PC-9 (cell line): ENCODE measurements around the gene ZMAT5. TPM values are rescaled to one million over a fixed set of nuclear protein-coding genes. Genes with fewer than 3 reads are reported as not detected.

Source experiments
- BruUV-seq: library from RNA; stranded (reverse); fragments of 400-500 nt; replicated peaks from 2 replicates; lab custom pipeline; 2021; lab: Mats Ljungman, UMichigan
- CTCF ChIA-PET: fragments of 300-600 bp; sonication (Branson Sonifier 250); formaldehyde crosslinking; loops from one replicate; lab custom pipeline; 2022; ENCODE audit warnings: antibody characterized with exemption; lab: Charles Lee
- POLR2A ChIA-PET: fragments of 300-600 bp; sonication (Branson Sonifier 250); formaldehyde crosslinking; loops from one replicate; lab custom pipeline; 2022; ENCODE audit warnings: antibody characterized with exemption; ENCODE audit not compliant: unreplicated experiment; lab: Charles Lee
- DNase-seq, 2 experiments: peaks; one replicate each; pipeline versions ENCODE4 v3.0.0 to v3.0.0-alpha.2; 2015 to 2022; ENCODE audit warnings: mixed read lengths in 1 of 2
- H2AFZ ChIP-seq: fragments of 200-600 bp; sonication (generic); 2 replicates; pipeline ENCODE4 v1.8.1; 2017; ENCODE audit warnings: antibody characterized with exemption
- H3F3A ChIP-seq: fragments of 200-600 bp; sonication (generic); 2 replicates; pipeline ENCODE4 v1.8.1; 2017; ENCODE audit warnings: antibody characterized with exemption, mild to moderate bottlenecking, low read depth; ENCODE audit not compliant: insufficient read depth
- H3K27ac ChIP-seq: fragments of 200-600 bp; sonication (generic); 2 replicates; pipeline ENCODE4 v1.6.1; 2016; ENCODE audit warnings: mixed run types
- H3K27me3 ChIP-seq: fragments of 200-600 bp; sonication (generic); 2 replicates; pipeline ENCODE4 v1.6.1; 2016; ENCODE audit warnings: low read depth, mixed run types; ENCODE audit not compliant: insufficient read depth
- H3K36me3 ChIP-seq: fragments of 200-600 bp; sonication (generic); 2 replicates; pipeline ENCODE4 v1.6.1; 2016; ENCODE audit warnings: low read depth, mixed run types
- H3K4me1 ChIP-seq: fragments of 200-600 bp; sonication (generic); replicated peaks from 2 replicates; pipeline ENCODE4 v1.6.1; 2016; ENCODE audit warnings: mixed run types; ENCODE audit not compliant: insufficient read depth
- H3K4me2 ChIP-seq: fragments of 200-600 bp; sonication (generic); 2 replicates; pipeline ENCODE4 v1.6.1; 2017; ENCODE audit warnings: mixed run types
- H3K4me3 ChIP-seq: fragments of 200-600 bp; sonication (generic); 2 replicates; pipeline ENCODE4 v1.6.1; 2016; ENCODE audit warnings: mixed run types
- H3K79me2 ChIP-seq: fragments of 200-600 bp; sonication (generic); 2 replicates; pipeline ENCODE4 v1.6.1; 2017; ENCODE audit warnings: low read depth, mixed run types
- H3K9me2 ChIP-seq: fragments of 200-600 bp; sonication (generic); 2 replicates; pipeline ENCODE4 v1.8.1; 2017; ENCODE audit warnings: mild to moderate bottlenecking; ENCODE audit not compliant: insufficient read depth
- H3K9me3 ChIP-seq: fragments of 200-600 bp; sonication (generic); 2 replicates; pipeline ENCODE4 v1.8.1; 2016; ENCODE audit warnings: low read depth; ENCODE audit not compliant: insufficient read depth
- H4K20me1 ChIP-seq: fragments of 200-600 bp; sonication (generic); 2 replicates; pipeline ENCODE4 v1.8.1; 2017; ENCODE audit not compliant: insufficient read depth
- EZH2 ChIP-seq: fragments of 200-600 bp; sonication (generic); IDR thresholded peaks from 2 replicates; pipeline ENCODE4 v1.8.0; 2017; ENCODE audit warnings: antibody characterized with exemption, low read depth
- intact Hi-C: fragments of 100-400 bp; cut with micrococcal nuclease; formaldehyde crosslinking; loops from one replicate; pipeline ENCODE4 v1.10.0; 2022; ENCODE audit not compliant: unreplicated experiment
- total RNA-seq: library from RNA; stranded (reverse); gene quantifications from 2 replicates; pipeline ENCODE4 v1.2.3, GENCODE V29; 2021
- TF ChIP-seq, protein P1 (sequence below): fragments of 200-600 bp; sonication (generic); conservative IDR thresholded peaks from 2 replicates; pipeline ENCODE4 v1.6.1; 2017; ENCODE audit warnings: mixed run types, antibody characterized with exemption, mild to moderate bottlenecking, moderate library complexity

The ZMAT5 gene
- total RNA-seq, 1 experiment from 2014 or later = 14.2 TPM

- DNase-seq = no peak
- H3K9me3 ChIP-seq = no peaks in the 10 kb centered on the region
- no peaks in the 10 kb centered on the region for H4K20me1 ChIP-seq
- no peak for TF ChIP-seq EZH2
- TF ChIP-seq, protein P1, sequence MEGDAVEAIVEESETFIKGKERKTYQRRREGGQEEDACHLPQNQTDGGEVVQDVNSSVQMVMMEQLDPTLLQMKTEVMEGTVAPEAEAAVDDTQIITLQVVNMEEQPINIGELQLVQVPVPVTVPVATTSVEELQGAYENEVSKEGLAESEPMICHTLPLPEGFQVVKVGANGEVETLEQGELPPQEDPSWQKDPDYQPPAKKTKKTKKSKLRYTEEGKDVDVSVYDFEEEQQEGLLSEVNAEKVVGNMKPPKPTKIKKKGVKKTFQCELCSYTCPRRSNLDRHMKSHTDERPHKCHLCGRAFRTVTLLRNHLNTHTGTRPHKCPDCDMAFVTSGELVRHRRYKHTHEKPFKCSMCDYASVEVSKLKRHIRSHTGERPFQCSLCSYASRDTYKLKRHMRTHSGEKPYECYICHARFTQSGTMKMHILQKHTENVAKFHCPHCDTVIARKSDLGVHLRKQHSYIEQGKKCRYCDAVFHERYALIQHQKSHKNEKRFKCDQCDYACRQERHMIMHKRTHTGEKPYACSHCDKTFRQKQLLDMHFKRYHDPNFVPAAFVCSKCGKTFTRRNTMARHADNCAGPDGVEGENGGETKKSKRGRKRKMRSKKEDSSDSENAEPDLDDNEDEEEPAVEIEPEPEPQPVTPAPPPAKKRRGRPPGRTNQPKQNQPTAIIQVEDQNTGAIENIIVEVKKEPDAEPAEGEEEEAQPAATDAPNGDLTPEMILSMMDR = no peak
- intact Hi-C loops = no loop called here
- H3K9me2 ChIP-seq = no peaks in the 10 kb centered on the region
- POLR2A ChIA-PET = no interaction called here
- no peaks in the 10 kb centered on the region for H3K36me3 ChIP-seq
- no peak overlapping the region for H3K4me2 ChIP-seq
- peaks cover 18% of the 10 kb centered on the region; the same call in 1 of the 2 replicates for H3F3A ChIP-seq
- CTCF ChIA-PET = no interaction called here
- no peaks in the 10 kb centered on the region for H3K27me3 ChIP-seq
- H3K79me2 ChIP-seq = no peaks in the 10 kb centered on the region
- H2AFZ ChIP-seq = no peak overlapping the region
- H3K4me3 ChIP-seq = no peak overlapping the region
- H3K4me1 ChIP-seq = peaks cover 29% of the 10 kb centered on the region
- no TSS peak for BruUV-seq
- no peak overlapping the region for H3K27ac ChIP-seq
These were observed 73.1 kb downstream of the ZMAT5 start for GRCh38 chr22:29693671-29694070.

- no peaks in the 10 kb centered on the region for H4K20me1 ChIP-seq
- H3K9me3 ChIP-seq = no peaks in the 10 kb centered on the region
- H3K27ac ChIP-seq = no peak overlapping the region
- ChIA-PET CTCF (no interaction called here), POLR2A (no interaction called here)
- H3F3A ChIP-seq = peaks cover 18% of the 10 kb centered on the region; the same call in 1 of the 2 replicates
- no peak overlapping the region for H2AFZ ChIP-seq
- no peak overlapping the region for H3K4me2 ChIP-seq
- no peaks in the 10 kb centered on the region for H3K9me2 ChIP-seq
- no peaks in the 10 kb centered on the region for H3K36me3 ChIP-seq
- no peak overlapping the region for H3K4me3 ChIP-seq
- peaks cover 28% of the 10 kb centered on the region for H3K4me1 ChIP-seq
- no peaks in the 10 kb centered on the region for H3K27me3 ChIP-seq
- no peak for DNase-seq
- H3K79me2 ChIP-seq = no peaks in the 10 kb centered on the region
- TF ChIP-seq EZH2 = no peak
- TF ChIP-seq, protein P1 = no peak
- intact Hi-C loops = no loop called here
- no TSS peak for BruUV-seq
These were observed 73.6 kb downstream of the ZMAT5 start for GRCh38 chr22:29693161-29693560.

GRCh38 chr22:29692327-29692640 lies 74.5 kb downstream of the ZMAT5 start:
- intact Hi-C loops = no loop called here
- Histone ChIP-seq H3K9me3 (no peaks in the 10 kb centered on the region), H3K79me2 (no peaks in the 10 kb centered on the region), H3K27me3 (no peaks in the 10 kb centered on the region), H2AFZ (no peak overlapping the region), H3K4me1 (peaks cover 28% of the 10 kb centered on the region), H3K9me2 (no peaks in the 10 kb centered on the region), H3K4me2 (peak overlapping the region; percentile 30), H3K4me3 (no peak overlapping the region), H3F3A (peaks cover 18% of the 10 kb centered on the region; the same call in 1 of the 2 replicates), H3K36me3 (no peaks in the 10 kb centered on the region), H4K20me1 (no peaks in the 10 kb centered on the region), H3K27ac (no peak overlapping the region)
- DNase-seq = no peak
- CTCF ChIA-PET = no interaction called here
- TF ChIP-seq EZH2 = no peak
- TF ChIP-seq, protein P1 = no peak
- POLR2A ChIA-PET = no interaction called here
- no TSS peak for BruUV-seq
